Left forelimb (tissue), 1 donor: ENCODE results near the gene PPP2R5A.
"Not testable (repeated sequence)": the region's sequence is repeated elsewhere in the genome, so short reads cannot be mapped to it uniquely, and the experiment has no call there.

Source experiments
- DNase-seq: peaks from one replicate; pipeline ENCODE4 v3.0.0-alpha.2; 2018; ENCODE audit warnings: low spot score

The PPP2R5A gene

DNA sequence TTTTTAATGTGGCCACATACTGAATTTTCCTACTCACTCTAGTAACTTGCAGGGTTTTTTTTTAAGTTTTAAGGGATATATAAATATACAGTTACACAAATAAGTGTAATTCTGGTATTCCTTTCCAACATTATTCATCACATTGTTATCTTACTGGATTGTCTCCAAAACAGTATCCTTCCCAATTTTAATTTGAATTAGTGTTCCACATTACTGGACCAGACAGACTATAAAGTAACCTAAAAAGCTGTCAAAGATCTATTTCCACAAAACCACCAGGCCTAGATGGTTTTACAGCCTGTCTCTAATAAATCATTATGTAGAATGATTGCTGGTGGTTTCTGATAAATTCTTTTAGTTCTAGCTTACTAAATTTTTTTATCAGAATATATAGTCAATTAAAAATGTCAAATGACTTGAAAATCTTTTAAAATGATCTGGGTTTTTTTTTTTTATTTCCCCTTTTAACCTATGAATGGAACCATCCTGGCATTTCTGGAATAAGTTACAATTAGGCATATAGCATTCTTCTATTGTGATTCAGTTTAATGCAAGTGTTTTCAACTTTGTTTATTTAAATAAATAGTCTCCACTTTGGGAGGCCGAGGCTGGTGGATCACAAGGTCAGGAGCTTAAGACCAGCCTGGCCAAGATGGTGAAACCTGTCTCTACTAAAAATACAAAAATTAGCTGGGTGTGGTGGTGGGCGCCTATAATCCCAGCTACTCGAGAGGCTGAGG is 70.2 kb downstream of the PPP2R5A start:
- DNase-seq: no peak

DNA sequence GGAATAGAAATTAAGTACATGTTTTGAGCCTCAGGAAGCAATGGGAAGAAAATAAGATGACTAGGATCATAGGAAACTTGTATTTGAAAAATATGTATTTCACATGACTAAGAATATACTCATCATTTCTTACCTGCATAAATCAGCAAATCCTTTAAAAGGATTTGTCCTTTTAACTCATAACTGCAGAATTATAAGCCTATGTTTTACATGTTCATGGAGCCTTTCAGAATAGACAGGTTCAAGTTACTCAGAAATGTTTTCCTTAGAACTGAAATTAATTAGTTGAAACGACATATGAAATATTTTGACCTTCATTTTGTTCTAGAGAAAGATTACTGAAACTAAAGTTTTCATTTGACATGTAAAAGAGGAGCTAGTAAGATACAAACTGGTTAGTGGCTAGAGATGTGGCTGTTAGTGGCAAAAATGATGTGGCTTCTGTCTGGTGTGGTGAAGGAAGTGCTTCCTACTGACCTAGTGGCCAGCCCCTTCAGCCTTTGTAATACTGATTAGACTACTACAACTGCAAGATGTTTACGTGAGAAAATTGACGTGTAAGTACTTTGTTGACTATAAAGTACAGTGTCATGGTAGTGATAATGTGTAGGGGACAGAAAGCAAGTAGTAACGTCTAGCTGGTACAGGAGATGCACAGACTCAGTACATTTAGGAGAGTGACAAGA is 74.7 kb downstream of the PPP2R5A start:
- no peak for DNase-seq

DNA sequence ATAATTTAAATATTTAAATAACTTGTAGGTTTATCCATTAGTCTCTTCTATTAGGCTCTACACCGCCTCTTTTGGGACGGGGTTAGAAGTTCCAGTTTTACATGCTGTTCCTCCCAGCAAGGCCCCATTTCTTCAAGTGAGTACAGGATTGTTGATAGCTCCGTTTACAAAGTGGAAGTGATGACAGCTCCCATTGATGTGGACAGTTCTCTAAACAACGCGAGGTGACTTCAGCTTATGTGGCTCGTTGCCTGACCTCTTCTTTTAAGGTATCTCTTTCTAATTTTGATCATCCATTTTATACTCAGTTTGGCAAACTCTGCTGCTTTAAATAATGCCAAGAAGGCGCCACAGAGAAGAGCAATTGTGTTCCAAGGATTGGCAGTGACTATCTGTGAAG is 79.8 kb downstream of the PPP2R5A start:
- DNase-seq: no peak

DNA sequence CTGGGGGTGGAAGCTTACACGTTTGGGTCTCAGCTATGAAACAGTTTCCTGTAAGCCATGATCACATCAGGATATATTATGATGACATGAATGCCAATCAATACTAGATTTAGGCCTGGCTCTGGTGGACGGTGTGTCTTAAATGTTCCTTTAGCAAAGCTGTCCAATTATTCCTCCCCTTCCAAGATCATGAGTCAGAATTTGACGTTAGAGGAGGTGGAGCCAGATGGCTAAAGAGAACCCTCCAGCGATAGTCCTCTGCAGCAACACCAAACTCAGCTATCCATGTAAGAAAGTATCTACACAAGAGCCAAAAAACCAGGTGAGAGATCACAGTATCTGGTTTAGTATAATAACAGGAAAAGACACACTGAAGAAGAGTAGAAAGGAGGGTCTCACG is 81.7 kb downstream of the PPP2R5A start:
- no peak for DNase-seq

DNA sequence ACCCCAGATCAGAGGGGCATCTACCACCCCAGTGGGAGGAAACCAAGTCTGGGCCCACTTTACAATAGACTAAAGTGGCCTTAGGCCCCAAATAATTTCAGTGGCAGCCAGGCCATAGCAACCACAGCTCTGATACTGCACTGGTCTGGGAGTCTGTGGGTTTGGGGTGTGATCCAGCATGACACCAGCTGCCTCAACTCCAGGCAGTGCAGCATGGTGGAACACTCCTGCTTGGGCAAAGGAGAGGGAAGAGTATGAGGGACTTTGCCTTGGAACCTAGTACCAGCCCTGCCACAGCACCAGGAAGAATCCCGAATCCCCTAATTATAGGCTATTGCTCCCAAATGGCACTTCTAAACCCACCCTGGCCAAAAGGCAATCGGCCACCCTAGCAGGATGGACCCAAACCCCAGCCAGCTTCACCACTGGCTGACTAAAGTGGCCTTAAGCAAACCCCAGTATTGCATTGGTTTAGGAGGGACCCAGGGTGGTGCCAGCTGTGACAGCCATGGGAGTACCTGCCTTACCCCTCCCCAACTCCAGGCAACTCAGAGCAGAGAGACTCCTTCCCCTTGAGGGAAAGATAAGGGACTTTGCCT is 82.4 kb downstream of the PPP2R5A start:
- DNase-seq: no peak

DNA sequence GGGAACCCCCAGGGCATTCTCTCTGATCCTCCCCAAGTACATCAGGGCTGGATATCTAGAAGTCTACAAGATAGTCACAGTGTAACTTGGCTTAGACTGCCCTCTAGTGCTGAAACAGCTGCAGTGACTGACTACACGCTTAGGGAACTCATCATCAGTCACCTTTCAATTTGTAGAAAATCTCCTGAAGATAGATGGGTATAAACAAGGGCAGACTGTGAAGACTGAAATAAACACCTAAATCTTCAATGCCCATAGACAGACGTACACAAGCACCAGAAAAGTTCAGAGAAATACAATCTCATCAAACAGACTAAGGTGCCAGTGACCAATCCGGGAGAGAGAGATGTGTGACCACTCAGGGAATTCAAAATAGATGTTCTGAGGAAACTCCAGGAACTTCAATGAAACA is 82.9 kb downstream of the PPP2R5A start:
- no peak for DNase-seq

DNA sequence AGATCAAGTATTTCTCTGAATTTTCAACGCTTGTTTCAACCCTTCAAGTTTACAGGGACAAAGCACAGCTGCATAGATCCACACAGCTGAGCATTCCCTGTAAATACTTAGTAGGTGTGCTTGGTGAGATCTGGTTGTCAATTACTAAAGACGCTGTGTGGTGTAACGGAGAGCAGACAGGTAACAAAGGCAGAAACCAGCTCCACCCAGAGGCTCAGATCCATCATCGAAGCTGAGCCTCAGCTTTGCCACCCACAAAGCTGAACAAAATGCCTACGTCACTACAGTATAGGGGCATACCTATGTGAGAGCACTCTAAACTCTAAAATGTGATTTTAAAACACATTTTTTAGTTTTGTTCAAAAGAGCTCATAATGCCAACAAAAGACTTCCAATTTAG is 90.8 kb downstream of the PPP2R5A start:
- DNase-seq: no peak

DNA sequence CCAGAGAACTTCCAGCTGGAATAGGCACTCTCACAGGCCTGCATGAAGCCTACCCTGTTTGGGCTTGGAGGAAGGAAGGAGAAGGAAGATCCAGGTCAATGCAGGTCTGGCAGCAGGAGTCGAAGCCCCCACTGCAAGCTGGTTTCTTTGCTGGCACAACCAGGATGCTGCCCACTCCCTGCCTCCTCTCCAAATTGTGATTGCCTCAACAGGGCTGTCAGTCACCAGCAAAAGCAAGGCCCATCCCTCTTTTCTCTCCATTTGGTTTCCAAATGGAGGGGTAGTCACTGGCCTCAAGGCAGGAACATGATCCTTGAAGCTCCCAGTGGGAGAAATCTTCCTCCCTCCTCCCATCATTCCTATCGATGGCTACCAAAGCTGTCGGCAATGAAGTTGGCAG is 92.4 kb downstream of the PPP2R5A start:
- no peak for DNase-seq

DNA sequence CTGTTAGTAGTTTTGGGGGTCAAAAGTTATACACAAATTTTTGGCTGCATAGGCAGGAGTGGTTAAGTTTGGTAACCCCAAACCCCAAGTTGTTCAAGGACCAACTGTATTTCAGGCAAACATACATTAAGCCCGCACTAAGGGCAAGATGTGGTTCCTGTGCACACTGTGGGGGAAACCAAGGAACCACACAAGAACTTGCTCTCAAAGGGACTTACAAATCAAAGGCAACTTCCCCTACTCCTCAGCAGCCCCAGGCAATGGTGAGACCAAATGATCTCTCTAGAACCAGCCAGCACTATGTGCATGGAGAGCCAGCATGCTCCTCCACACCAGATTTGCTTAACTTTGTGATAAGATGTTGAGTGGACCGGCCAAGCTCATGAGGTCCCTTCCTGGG is 94.2 kb downstream of the PPP2R5A start:
- no peak for DNase-seq

DNA sequence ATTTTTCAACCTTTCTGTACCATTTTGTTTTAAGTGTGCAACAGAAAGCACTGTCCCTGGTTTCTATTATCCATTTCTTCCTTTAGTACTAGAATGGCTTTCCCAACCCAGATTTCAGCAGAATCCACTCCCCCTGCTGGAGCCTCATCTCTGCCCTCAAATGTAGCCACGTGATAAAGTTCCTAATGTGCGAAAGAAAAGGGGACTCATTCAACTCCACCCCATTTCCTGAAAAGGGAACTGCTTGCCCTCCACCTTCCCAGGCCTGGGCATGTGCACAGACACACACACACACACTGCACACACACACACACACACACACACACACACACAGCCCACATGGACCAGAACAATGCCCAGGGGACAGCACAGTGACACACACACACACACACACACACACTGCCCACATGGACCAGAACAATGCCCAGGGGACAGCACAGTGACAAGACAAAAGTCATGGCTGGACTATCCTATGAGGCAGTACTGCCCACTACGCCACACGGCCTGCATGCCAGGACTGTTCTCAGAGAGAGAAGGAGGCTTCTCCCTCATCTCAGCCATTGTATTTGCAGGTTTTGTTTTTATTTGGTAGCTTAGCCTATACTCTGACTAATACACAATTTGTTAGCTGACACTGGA is 96.3 kb downstream of the PPP2R5A start:
- no peak for DNase-seq

DNA sequence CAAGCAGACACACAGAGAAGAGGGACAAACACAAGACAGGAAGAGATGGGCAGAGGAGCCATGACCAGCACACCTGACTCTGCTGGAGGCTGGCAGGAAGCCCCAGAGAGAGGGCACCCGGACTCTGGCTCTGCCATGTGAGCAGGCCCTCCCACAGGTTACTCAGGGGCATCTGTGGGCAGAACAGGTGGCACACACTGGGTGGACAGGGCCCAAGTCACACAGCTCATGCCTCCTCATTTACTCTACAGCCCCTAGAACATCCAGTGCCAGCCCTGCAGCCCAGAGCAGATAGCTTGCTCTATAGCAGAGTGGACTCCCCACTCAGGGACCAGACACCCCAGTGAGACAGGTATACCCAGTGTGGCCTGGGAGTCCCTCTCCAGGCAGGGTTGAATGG is 100.8 kb downstream of the PPP2R5A start:
- no peak for DNase-seq

DNA sequence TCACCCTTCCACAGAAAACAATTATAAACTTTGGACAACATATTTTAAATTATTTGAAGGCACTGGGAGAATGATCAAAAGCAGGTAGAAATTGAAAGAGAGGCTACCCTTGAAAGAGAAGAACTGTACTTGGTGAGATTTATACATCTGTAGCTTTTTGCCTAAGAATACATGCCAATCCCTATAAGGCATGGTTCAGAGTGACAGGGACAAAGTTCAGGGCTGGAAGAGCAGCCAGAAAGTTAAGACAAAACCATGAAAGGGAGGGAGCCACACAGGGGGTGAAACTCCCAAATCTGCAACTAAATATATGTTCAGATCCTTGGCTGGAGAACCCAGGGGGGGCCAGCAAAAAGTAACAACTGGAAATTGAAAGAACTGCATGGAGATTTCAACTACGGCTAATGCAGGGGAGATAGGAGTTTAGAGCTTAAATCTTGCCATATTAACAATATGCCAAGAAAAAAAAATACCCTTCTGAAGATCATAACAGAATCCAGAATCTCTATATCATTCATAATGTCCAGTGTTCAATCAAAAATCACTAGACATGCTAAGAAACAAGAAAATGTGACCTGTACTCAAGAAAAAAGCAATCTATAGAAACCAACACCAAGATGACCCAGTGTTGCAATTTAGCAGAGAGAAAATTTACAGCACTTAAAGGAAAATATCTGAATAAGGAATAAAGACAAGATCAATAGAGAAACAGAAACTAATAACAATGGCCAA is 103.9 kb downstream of the PPP2R5A start:
- DNase-seq: no peak

DNA sequence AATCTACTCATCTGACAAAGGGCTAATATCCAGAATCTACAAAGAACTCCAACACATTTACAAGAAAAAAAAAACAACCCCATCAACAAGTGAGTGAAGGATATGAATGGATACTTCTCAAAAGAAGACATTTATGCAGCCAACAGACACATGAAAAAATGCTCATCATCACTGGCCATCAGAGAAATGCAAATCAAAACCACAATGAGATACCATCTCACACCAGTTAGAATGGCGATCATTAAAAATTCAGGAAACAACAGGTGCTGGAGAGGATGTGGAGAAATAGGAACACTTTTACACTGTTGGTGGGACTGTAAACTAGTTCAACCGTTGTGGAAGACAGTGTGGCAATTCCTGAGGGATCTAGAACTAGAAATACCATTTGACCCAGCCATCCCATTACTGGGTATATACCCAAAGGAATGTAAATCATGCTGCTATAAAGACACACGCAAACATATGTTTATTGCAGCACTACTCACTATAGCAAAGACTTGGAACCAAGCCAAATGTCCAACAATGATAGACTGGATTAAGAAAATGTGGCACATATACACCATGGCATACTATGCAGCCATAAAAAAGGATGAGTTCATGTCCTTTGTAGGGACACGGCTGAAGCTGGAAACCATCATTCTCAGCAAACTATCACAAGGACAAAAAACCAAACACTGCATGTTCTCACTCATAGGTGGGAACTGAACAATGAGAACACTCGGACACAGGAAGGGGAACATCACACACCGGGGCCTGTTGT is 110.6 kb downstream of the PPP2R5A start:
- DNase-seq: not testable (repeated sequence)

DNA sequence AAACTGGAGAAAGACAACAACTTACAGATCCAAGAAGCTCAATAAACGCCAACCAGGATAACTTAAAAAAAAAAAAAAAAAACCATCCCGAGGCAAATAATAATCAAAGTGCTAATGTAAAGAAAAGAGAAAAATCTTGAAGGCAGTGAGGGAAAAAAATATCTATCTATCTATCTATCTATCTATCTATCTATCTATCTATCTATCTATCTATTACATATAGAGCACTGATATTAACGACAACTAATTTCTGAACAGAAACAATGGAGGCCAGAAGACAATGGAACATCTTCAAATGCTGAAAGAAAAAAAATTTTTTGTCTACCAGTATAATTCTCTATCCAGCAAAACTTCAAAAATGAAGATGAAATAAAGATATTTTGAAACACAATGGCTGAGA is 111.4 kb downstream of the PPP2R5A start:
- no peak for DNase-seq

DNA sequence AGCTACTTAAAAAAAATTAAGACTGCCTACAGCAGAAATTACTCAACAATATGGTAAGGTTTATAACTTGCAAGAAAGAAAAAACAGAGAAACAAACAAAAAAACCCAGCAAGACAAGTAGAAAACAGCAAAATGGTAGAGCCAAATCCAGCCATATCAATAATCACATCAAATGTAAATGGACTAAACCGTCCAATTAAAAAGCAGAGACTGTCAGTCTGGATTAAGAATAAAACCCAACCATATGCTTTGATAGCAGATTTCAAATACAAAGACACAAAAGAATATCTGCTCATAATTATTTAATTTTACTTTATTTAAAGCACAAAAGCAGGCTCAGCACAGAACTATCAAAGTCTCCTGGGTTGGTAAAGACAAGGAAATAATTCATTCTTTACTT is 112.0 kb downstream of the PPP2R5A start:
- DNase-seq: no peak

DNA sequence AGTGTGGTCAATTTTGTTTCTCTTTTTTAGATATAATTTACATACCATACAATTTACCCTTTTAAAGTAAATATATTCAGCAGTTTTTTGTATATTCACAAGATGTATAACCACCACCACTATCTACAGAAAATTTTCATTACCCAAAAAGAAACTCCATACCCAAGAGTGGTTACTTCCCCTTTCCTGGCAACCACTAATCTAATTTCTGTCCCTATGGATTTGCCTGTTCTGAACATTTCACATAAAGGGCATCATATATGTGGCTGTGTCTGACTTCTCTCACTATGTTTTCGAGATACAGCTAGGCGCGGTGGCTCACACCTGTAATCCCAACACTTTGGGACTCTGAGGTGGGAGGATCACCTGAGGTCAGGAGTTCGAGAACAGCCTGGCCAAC is 115.8 kb downstream of the PPP2R5A start:
- no peak for DNase-seq

DNA sequence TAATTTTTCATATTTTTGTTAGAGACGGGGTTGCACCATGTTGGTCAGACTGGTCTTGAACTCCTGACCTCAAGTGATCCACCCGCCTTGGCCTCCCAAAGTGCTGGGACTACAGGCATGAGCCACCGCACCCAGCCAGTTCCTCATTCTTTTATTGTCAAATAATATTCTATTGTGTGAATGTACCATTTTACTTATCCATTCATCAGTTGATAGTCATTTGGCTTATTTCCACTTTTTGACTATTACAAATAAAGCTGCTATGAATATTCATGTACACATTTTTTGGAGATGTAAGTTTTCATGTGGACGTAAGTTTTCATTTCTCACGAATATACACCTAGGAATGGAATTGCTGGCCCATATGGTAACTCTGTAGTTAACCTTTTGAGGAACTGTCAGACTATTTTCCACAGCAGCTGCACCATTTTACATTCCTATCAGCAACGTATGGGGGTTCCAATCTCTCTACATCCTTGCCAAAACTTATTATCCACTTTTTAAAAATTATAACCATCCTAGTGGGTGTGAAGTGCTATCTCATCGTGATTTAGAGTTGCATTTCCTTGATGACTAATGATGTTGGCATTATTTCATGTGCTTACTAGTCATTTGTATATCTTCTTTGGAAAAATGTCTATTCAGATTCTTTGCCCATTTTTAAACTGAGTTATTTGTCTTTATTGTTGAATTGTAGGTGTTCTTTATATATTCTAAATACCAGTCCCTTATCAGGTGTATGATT is 116.8 kb downstream of the PPP2R5A start:
- no peak for DNase-seq

DNA sequence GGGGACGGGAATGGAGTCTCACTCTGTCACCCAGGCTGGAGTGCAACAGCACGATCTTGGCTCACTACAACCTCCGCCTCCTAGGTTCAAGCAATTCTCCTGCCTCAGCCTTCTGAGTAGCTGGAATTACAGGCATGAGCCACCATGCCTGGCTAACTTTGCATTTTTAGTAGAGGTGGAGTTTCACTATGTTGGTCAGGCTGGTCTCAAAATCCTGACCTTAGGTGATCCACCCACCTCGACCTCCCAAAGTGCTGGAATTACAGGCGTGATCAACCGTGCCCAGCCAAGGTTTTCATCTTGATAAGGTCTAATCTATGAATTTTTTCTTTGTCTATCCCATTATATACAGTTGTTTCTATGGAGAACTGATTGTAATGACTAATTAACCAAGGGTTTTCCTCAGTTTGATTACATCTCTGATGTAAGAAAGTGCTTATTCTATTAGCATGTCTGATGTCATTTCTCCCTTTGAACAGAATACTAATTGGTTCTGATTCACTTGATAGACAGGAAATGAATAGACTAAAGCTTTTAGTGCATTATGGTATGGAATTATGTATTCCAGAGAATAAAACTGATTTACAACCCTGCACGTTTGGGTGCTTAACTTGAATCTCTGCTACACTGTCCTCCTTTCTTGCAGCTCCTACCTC is 117.6 kb downstream of the PPP2R5A start:
- DNase-seq: no peak

DNA sequence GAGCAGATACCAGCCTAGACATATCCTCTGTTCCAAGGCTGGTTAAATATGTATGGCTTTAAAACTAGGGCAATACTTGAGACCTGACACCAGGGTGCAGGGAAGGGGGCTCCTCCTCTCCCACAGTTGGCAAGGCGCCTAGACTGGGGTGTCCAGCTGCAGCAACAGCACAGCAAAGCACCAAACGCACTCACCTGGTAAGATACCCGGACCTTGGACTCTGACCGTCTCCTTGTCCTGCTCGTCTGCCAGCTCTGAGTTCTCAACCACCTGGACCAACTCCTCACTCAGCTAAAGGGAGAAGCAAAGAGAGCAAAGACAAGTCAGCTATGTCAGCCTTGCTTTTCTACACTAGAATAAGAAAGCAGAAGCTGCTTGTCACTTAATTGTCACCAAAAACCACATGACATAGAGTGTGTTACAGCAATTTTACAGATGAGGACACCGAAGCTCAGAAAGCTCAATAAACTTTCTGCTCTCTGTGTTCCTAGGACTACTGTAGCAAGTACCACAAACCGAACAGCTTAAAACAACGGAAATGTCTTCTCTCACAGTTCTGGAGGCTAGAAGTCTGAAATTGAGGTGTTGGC is 125.1 kb downstream of the PPP2R5A start:
- no peak for DNase-seq
